HG03103 (cell line): Measurements from ENCODE around the gene TAF10.

Source experiments
- ATAC-seq: cut with Tn5 transposase; IDR thresholded peaks from one replicate; pipeline ENCODE4 v1.9.1; 2021; ENCODE audit warnings: low read depth; ENCODE audit not compliant: unreplicated experiment

TAF10 gene

GRCh38 chr11:6563121-6563619, 48.8 kb downstream of the TAF10 start:
- no peak for ATAC-seq

- no peak for ATAC-seq
These were observed 50.7 kb downstream of the TAF10 start for GRCh38 chr11:6561288-6561687.
